GM19467 (cell line): ENCODE measurements around the gene ADCYAP1R1.
"Not testable (repeated sequence)": the region's sequence is repeated elsewhere in the genome, so short reads cannot be mapped to it uniquely, and the experiment has no call there.

Source experiments
- ATAC-seq: cut with Tn5 transposase; IDR thresholded peaks from one replicate; pipeline ENCODE4 v1.9.1; 2021; ENCODE audit warnings: mild to moderate bottlenecking, moderate library complexity; ENCODE audit not compliant: unreplicated experiment

The ADCYAP1R1 gene

GRCh38 chr7:31126976-31127375 is 74.9 kb downstream of the ADCYAP1R1 start:
- no peak for ATAC-seq

- ATAC-seq, result no peak
Measured at GRCh38 chr7:31129067-31129466, 77.0 kb downstream of the ADCYAP1R1 start.

- ATAC-seq, result no peak
Measured at GRCh38 chr7:31133497-31133896, 81.4 kb downstream of the ADCYAP1R1 start.

GRCh38 chr7:31134246-31135188 is 82.4 kb downstream of the ADCYAP1R1 start:
- ATAC-seq, result peak; percentile 93

GRCh38 chr7:31137234-31137633 is 85.1 kb downstream of the ADCYAP1R1 start:
- no peak for ATAC-seq

GRCh38 chr7:31145339-31145738 is 93.2 kb downstream of the ADCYAP1R1 start:
- no peak for ATAC-seq

- ATAC-seq, result no peak
Measured at GRCh38 chr7:31146030-31146429, 93.9 kb downstream of the ADCYAP1R1 start.

GRCh38 chr7:31146538-31146937 is 94.4 kb downstream of the ADCYAP1R1 start:
- no peak for ATAC-seq

- no peak for ATAC-seq
Measured at GRCh38 chr7:31151849-31152248, 99.7 kb downstream of the ADCYAP1R1 start.

GRCh38 chr7:31153318-31153717 is 101.2 kb downstream of the ADCYAP1R1 start:
- ATAC-seq, result not testable (repeated sequence)

- ATAC-seq, result no peak
Measured at GRCh38 chr7:31160941-31161340, 108.8 kb downstream of the ADCYAP1R1 start.
